GM12878 (cell line): Measurements from ENCODE around the gene SEPHS2. TPM values are rescaled to one million over a fixed set of nuclear protein-coding genes. Genes with fewer than 3 reads are reported as not detected.
A peak's percentile ranks its signal among the peaks of the same experiment; 100 is the strongest.

ENCODE experiments used
- ATAC-seq: fragments of 200-7000 bp; cut with Tn5 transposase; 3 replicates; pipeline ENCODE4 v1.9.1; 2020; ENCODE audit warnings: mild to moderate bottlenecking, moderate library complexity
- BruUV-seq: library from RNA; stranded (reverse); fragments of 400-500 nt; replicated peaks from 2 replicates; lab custom pipeline; 2021; lab: Mats Ljungman, UMichigan
- CTCF ChIA-PET: fragments of 300-600 bp; sonication (Branson Sonifier 250); formaldehyde crosslinking; extraction: SDS; loops from one replicate; lab custom pipeline; 2021; ENCODE audit warnings: inconsistent platforms; lab: Yijun Ruan, JAX
- POLR2A ChIA-PET: fragments of 350-600 bp; formaldehyde crosslinking; extraction: SDS; loops from one replicate; lab custom pipeline; 2021; ENCODE audit warnings: inconsistent platforms; lab: Charles Lee
- RAD21 ChIA-PET: fragments of 300-600 bp; sonication (Branson Sonifier 250); formaldehyde crosslinking; loops from one replicate; lab custom pipeline; 2023; ENCODE audit warnings: antibody characterized with exemption; ENCODE audit not compliant: unreplicated experiment; lab: Charles Lee
- SMC1A ChIA-PET: fragments of 300-600 bp; sonication (Branson Sonifier 250); formaldehyde crosslinking; loops from one replicate; lab custom pipeline; 2023; ENCODE audit not compliant: unreplicated experiment, uncharacterized antibody; lab: Charles Lee
- DNase-seq: peaks from one replicate; pipeline ENCODE4 v3.0.0-alpha.2; 2011; ENCODE audit warnings: low read depth, low spot score
- FAIRE-seq: peaks from 3 replicates; lab custom pipeline; 2011; peaks lifted over from hg19 to GRCh38; lab: Jason Lieb, UNC
- H2AFZ ChIP-seq: 2 replicates; pipeline ENCODE4 v1.6.0; 2011; ENCODE audit warnings: low read depth, low read length, control low read depth; ENCODE audit not compliant: control insufficient read depth
- H3K27ac ChIP-seq: 2 replicates; pipeline ENCODE4 v1.5.1; 2011; ENCODE audit warnings: control low read depth; ENCODE audit not compliant: control insufficient read depth, insufficient read depth
- H3K27me3 ChIP-seq, 2 experiments: replicated peaks in 1 of 2; 2 replicates each; pipeline versions ENCODE4 v1.6.0 to v1.6.1; 2011; ENCODE audit warnings: low read length in 1 of 2; ENCODE audit not compliant: control insufficient read depth in 2 of 2, insufficient read depth in 2 of 2
- H3K36me3 ChIP-seq, 2 experiments: 2 replicates each; pipeline ENCODE4 v1.5.1; 2011; ENCODE audit warnings: low read length in 1 of 2; ENCODE audit not compliant: control insufficient read depth in 2 of 2, insufficient read depth in 2 of 2
- H3K4me1 ChIP-seq: 2 replicates; pipeline ENCODE4 v1.6.1; 2011; ENCODE audit warnings: mild to moderate bottlenecking, low read length, moderate library complexity, mixed read lengths; ENCODE audit not compliant: control insufficient read depth, insufficient read depth
- H3K4me2 ChIP-seq: 2 replicates; pipeline ENCODE4 v1.6.0; 2011; ENCODE audit warnings: control low read depth; ENCODE audit not compliant: control insufficient read depth, insufficient read depth
- H3K4me3 ChIP-seq: fragments of 200-600 bp; sonication (generic); 2 replicates; pipeline ENCODE4 v1.5.1; 2016
- H3K79me2 ChIP-seq: 2 replicates; pipeline ENCODE4 v1.6.0; 2011; ENCODE audit warnings: low read length; ENCODE audit not compliant: control insufficient read depth, insufficient read depth
- H3K9ac ChIP-seq: 2 replicates; pipeline ENCODE4 v1.8.0; 2011; ENCODE audit warnings: low read length, control low read depth, mixed read lengths; ENCODE audit not compliant: control insufficient read depth, insufficient read depth
- H3K9me3 ChIP-seq: replicated peaks from 3 replicates; pipeline ENCODE4 v1.5.1; 2011; ENCODE audit warnings: mild to moderate bottlenecking, low read length; ENCODE audit not compliant: control insufficient read depth, insufficient read depth
- H4K20me1 ChIP-seq: 2 replicates; pipeline ENCODE4 v1.6.0; 2011; ENCODE audit not compliant: control insufficient read depth, insufficient read depth
- IKZF2 ChIP-seq, 2 experiments: fragments of 450-650 bp; IDR thresholded peaks; 2 replicates each; pipeline ENCODE4 v1.6.1; 2017; ENCODE audit warnings: mild to moderate bottlenecking in 2 of 2, moderate library complexity in 2 of 2
- MXI1 ChIP-seq: fragments of 150-350 bp; IDR thresholded peaks from 2 replicates; pipeline ENCODE4 v1.6.1; 2011; ENCODE audit warnings: low read depth, mild to moderate bottlenecking, inconsistent platforms, low read length, improper control_type of control experiment
- WGBS: methylation state at CpG from one replicate; pipeline ENCODE4 v1.1.6; 2016; ENCODE audit warnings: low lambda C conversion rate; ENCODE audit not compliant: insufficient replicate concordance, insufficient coverage; ENCODE audit errors: missing lambda C conversion rate; 5-methylcytosine and 5-hydroxymethylcytosine counted together
- in situ Hi-C: fragments of 300-500 bp; cut with MboI; formaldehyde crosslinking; loops from 9 replicates; pipeline ENCODE4 v1.14.3; 2018; ENCODE audit warnings: mixed read lengths
- intact Hi-C: fragments of 100-400 bp; cut with micrococcal nuclease; formaldehyde crosslinking; loops from one replicate; pipeline ENCODE4 v1.14.2; 2022; ENCODE audit not compliant: unreplicated experiment
- polyA plus RNA-seq, 11 experiments: library from polyadenylated mRNA; depleted of rRNA in 4 of 11; unstranded in 6 of 11; stranded (reverse) in 5 of 11; fragments of >200 nt; fragmentation: Nextera tagmentation in 4 of 11; fragmentation: Illumina TruSeq in 1 of 11; extraction: Ambion mirVana in 4 of 11; extraction: Trizol in 1 of 11; gene quantifications; 1 replicate in 1 of 11; 2 replicates in 10 of 11; pipeline versions ENCODE4 v1.2.1 to v1.2.3, GENCODE V29; 2011 to 2016; ENCODE audit warnings: inconsistent platforms in 2 of 11, missing spikeins in 2 of 11, low read depth in 1 of 11
- total RNA-seq, 4 experiments: library from RNA; depleted of rRNA in 3 of 4; stranded (reverse); fragments of >200 nt in 3 of 4; fragmentation: Illumina TruSeq in 1 of 4; extraction: Trizol in 1 of 4; gene quantifications; 2 replicates each; pipeline versions ENCODE4 v1.2.1 to v1.2.3, GENCODE V29; 2013 to 2021
- TF ChIP-seq, protein P1 (sequence below): fragments of 450-650 bp; IDR thresholded peaks from 2 replicates; pipeline ENCODE4 v1.6.1; 2016; ENCODE audit warnings: mild to moderate bottlenecking

SEPHS2 gene
- total and polyA plus RNA-seq, 10 of the 15 experiments (the other 5 are each of a cell fraction or from before 2014, with no cell fraction given): 21.6 to 99.8 (median 72.9) TPM

DNA sequence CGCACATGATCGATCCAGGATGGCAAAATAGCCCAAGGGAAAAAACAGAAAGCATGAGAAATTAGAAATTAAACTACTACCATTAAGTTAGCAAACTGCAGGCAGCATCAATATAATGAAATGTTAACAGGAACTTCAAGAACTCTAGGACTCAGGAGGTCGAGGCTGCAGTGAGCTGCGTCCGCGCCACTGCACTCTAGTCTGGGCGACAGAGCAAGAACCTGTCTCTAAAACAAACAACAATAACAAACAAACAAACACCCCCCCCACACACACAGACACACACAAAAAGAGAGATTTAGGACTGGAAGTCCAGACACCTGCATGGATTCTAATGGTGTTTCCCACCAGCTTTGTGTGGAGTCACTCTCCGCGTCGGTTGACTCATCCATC is 525 bp upstream of the SEPHS2 start:
- Histone ChIP-seq H3K36me3 (peaks cover 0 to 2% of the 10 kb centered on the region in 2 experiments; a peak in 3 of 4 replicates), H4K20me1 (no peaks in the 10 kb centered on the region), H3K27ac (peak overlapping the region; percentile 16; the same call in 1 of the 2 replicates), H3K9ac (peak overlapping the region; percentile 96)
- POLR2A ChIA-PET: interaction anchor here (1.0 to 5.4 kb wide), 6 partner anchors 9 to 212 kb away, joined by 3 to 31 read pairs (median 4); partner anchors contain the start of genes FBRS and ZNF747
- intact Hi-C loops: loop anchor here (5.0 kb wide), 1 partner anchor 91 kb away; no protein-coding TSS in a partner anchor
- 79% methylated on average over 10 of the region's 10 CpGs for WGBS
- BruUV-seq: TSS peak; percentile 75
- TF ChIP-seq, protein P1, sequence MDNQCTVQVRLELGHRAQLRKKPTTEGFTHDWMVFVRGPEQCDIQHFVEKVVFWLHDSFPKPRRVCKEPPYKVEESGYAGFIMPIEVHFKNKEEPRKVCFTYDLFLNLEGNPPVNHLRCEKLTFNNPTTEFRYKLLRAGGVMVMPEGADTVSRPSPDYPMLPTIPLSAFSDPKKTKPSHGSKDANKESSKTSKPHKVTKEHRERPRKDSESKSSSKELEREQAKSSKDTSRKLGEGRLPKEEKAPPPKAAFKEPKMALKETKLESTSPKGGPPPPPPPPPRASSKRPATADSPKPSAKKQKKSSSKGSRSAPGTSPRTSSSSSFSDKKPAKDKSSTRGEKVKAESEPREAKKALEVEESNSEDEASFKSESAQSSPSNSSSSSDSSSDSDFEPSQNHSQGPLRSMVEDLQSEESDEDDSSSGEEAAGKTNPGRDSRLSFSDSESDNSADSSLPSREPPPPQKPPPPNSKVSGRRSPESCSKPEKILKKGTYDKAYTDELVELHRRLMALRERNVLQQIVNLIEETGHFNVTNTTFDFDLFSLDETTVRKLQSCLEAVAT: peak; percentile 84
- no peak for TF ChIP-seq MXI1
- TF ChIP-seq IKZF2 (IDR thresholded peaks at IDR 0.05): 0 out of 4 replicates have a peak, but pooled peaks of 1 of the 2 experiments have one; percentile 3
- TF ChIP-seq, all 136 proteins: peak for 2
- peak overlapping the region; percentile 58 for H3K4me2 ChIP-seq
- peak overlapping the region; percentile 79; the same call in 1 of the 2 replicates for H3K4me3 ChIP-seq
- H3K9me3 ChIP-seq: no peaks in the 10 kb centered on the region
- RAD21 ChIA-PET: interaction anchor here (0.5 to 2.7 kb wide), 6 partner anchors 12 to 89 kb away, joined by 3 to 15 read pairs (median 7); partner anchors contain the start of genes DCTPP1 and ITGAL
- H3K4me1 ChIP-seq: peaks cover 14% of the 10 kb centered on the region
- in situ Hi-C loops: no loop called here
- H3K27me3 ChIP-seq: no peaks in the 10 kb centered on the region
- peak overlapping the region; percentile 89 for H2AFZ ChIP-seq
- SMC1A ChIA-PET: interaction anchor here (0.7 to 19.4 kb wide), 4 partner anchors 11 to 162 kb away, joined by 3 to 431 read pairs (median 20); partner anchors contain the start of gene ITGAL
- FAIRE-seq (no peak), DNase-seq (no peak), ATAC-seq (no peak)
- H3K79me2 ChIP-seq: peaks cover 18% of the 10 kb centered on the region
- CTCF ChIA-PET: interaction anchor here (1.0 to 8.2 kb wide), 5 partner anchors 11 to 152 kb away, joined by 3 to 60 read pairs (median 19); partner anchors contain the start of genes DCTPP1 and ZNF747
